Stimulated activated CD4-positive, alpha-beta T cell treated with anti-CD3 and anti-CD28 coated beads, Interleukin-12 subunit alpha, Interleukin-12 subunit beta, amount 100 ng/mL, for 24 hours (primary cell): ENCODE measurements around the gene PTAR1.
"Not testable (repeated sequence)": the region's sequence is repeated elsewhere in the genome, so short reads cannot be mapped to it uniquely, and the experiment has no call there.

ENCODE experiments used
- DNase-seq, 2 experiments: peaks; one replicate each; pipeline ENCODE4 v3.0.0-alpha.2; 2020; ENCODE audit warnings: low read depth in 2 of 2

PTAR1 gene

DNA sequence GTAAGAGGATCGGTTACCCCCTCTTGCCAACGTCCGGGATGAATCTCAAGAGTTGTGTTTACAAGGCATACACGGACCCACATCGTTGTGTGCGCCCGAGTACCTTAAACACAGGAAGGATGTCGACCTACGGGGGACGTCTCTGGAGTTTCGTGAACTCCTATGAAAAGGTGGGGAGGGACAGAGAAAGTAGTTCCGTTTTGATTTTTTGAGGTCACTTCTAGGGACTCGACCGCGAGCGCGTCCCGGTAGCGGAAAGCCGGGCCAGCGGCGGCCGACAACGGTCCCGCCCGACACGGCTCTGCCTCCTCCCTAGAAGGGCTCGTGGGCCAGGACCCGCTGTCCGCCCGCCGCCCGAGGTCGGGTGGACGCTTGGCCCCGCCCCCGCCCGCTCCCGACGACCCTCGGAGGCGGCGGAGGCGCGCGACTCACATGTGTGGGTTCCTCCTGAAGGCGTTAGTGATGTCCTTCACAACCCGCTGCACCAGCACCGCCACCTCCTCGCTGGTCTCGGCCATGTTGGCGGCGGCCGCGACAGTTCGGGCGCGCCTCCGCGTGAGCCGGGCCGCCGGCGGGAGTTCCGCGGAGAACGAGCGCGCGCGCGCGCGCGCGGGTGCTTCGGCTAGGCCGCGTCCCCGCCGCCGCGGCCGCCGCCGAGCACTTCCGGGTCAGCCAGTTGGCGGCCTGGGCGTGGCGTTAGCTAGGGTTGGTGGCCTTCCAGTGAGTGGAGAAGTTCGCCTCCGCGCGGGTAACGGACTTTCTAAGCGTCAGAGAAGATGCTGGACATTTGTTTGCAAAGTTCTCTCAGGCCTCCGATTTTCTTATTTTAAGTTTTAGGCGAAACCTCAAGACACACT lies at the start of gene PTAR1:
Gene PTAR1, minus strand, starts transcription at position 591 of the 857 bp plus-strand sequence. Its CDS starts 73 bp downstream, at position 518.
- peak; percentile 83 to 84 for DNase-seq

GRCh38 chr9:69809304-69809863 lies 49.6 kb upstream of the PTAR1 start:
- DNase-seq: no peak

GRCh38 chr9:69806627-69807026 lies 46.8 kb upstream of the PTAR1 start:
- DNase-seq: no peak

DNA sequence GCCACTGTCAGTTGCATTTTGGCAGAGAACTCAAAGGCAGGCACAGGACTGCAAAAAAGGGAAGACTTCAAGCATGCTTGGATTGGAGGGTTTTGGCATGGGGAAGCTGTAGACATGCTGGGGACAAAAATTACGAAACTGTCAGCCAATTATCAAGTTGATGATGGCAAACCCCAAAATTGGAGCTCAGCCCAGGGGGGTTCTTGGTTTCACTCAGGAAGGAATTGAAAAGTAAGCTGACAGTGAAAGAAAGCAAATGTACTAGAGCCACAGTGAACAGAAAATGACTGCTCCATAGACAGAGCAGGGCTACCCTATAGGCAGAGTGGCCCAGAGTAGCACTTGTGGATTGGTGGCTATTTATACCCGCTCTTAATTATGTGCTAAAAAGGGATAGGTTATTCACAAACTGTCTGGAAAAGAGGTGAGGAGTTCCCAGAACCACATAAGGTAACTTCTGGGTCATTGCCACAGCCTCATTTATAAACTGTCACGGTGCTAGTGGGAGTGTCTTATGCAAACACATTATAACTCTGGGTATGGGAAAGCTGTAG lies 46.2 kb upstream of the PTAR1 start:
- DNase-seq: no peak

GRCh38 chr9:69801989-69802388 lies 42.2 kb upstream of the PTAR1 start:
- no peak for DNase-seq

GRCh38 chr9:69800027-69800426 lies 40.2 kb upstream of the PTAR1 start:
- DNase-seq: not testable (repeated sequence)

GRCh38 chr9:69799521-69799920 lies 39.7 kb upstream of the PTAR1 start:
- not testable (repeated sequence) for DNase-seq

DNA sequence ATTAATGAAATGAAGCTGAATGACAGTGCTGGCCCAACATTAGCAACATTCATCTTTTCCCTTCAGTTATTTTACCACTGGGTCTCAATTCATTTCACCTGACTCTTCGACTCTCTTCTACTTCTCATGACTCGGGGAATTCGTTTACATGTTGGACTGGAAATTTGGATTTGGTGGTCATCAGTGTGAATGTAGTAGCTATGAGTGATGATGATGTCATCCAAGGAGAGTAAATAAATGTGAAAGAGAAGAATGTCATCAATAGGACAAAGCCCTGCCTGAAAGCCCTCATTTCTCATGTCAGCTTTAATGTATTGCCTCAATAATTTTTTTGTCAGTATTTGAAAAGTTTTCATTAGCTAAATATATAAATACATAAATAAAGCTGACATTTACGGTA lies 38.9 kb upstream of the PTAR1 start:
- no peak for DNase-seq

GRCh38 chr9:69797675-69798074 lies 37.9 kb upstream of the PTAR1 start:
- DNase-seq: no peak

DNA sequence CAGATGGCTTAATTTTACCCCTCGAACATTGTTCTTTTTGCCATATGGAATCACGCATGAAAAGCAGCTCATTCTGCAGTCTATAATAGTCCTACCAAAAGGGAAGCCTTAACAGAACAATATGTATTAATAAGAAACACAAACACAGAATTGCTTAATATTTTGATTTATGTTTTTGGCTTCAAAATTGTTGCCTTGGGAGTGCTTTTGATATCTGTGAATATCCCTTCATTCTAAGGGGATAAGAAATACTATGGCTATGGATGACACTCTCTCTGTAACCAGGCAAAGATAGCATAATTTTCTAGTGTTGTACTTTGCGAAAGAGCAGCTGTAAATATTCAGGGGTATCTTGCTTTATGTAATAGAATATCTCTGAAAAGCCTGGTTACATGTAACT lies 34.5 kb upstream of the PTAR1 start:
- no peak for DNase-seq

- no peak for DNase-seq
Measured at GRCh38 chr9:69785757-69786156, 25.9 kb upstream of the PTAR1 start.

GRCh38 chr9:69773258-69773657 lies 13.4 kb upstream of the PTAR1 start:
- no peak for DNase-seq

GRCh38 chr9:69771775-69772418 lies 12.1 kb upstream of the PTAR1 start:
- DNase-seq: no peak

DNA sequence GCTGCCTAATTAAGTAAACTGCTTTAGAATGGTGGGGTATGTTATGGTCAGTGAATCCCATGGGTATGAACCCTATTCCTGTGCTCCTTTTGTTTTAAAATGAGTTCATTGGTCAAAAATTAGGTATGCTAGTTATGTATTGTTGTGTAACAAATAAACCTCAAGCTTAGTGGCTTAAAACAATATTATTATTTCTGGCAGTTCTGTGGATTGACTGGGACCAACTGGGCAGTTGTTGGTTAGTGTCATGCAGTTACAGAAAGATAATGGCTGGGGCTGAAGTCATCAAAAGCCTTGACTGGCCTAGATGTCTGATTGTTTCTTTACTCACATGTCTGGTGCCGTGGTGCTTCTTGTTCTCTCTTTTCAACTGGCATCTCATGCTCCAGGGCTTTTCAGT lies 8.9 kb upstream of the PTAR1 start:
- no peak for DNase-seq

GRCh38 chr9:69768101-69768500 lies 8.3 kb upstream of the PTAR1 start:
- no peak for DNase-seq

DNA sequence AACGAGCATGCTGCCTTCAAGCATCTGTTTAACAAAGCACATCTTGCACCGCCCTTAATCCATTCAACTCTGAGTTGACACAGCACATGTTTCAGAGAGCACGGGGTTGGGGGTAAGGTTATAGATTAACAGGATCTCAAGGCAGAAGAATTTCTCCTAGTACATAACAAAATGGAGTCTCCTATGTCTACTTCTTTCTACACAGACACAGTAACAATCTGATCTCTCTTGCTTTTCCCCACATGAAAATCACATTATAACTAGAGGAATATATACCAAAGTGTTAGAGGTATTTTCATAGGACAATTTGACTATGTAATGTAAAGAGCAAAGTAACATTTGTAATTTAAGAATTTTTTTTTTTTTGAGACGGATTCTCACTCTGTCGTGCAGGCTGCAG lies 4.1 kb upstream of the PTAR1 start:
- DNase-seq: not testable (repeated sequence)

- no peak for DNase-seq
Measured at GRCh38 chr9:69762527-69762926, 2.7 kb upstream of the PTAR1 start.

DNA sequence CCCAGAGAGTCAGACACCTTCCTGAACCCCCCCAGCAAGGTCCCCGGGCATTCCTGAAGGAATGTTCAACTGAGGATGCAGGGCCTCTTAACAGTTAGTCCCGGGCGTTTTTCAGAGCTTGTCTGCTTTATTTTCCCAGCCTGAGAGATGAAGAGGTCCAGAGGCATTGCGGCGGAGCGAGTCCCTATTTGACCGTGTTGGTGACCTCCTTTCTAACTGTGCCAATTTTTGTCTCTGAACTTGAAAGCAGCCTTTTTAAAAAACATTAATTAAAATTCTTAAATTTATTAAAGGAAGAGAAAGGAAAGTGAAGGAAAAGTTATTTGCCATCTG lies 433 bp upstream of the PTAR1 start:
- DNase-seq: no peak

DNA sequence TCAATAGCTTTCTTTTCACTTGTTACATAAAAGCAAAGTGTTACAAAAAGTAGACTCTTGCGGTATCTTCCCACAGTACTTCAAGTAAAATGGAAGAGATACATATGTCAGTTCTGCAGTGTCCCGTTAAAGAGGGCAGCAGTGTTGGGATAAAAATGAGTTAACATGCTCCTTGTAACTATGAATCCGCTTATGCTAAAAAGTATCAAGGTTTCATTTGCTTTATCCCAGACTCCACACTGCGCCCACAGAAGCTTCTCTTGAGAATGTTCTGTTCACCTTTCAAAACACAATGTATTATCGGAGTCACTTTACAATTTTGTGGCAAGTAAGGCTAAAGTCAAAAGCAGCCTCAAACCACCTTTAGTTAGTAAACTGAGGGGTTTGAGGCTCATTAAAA lies 790 bp downstream of the PTAR1 start:
- no peak for DNase-seq

DNA sequence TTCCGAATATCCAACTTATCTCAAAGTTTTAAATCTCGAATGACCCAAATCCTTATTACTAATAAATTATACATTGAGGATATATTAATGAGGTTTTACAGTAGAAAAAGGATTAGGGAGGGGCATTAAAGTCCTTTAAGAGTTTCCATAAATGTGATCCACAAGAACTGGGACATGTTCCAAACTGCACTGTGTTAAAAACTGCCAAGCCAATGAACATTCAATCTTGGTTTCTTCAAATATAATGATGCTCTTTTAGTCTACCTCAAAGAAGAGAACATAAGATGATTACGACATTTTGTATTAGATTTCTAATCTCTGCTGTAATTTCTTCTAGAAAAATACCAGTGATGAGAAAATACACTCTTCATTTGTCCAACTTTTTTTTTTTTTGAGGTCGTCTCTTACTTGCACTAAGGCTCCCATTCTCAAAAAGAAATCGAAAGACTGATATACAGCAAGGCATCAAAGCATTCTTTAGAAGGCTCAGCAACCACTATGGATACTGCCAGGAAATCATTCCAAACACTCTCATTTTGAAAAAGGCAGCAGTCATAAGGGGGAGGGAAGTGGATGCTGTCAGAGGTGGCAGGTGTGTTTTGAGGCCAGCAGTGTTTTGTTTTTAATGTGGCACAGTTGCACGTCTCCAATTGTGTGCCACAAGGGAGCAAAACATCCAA lies 1.7 kb downstream of the PTAR1 start:
- DNase-seq: no peak

GRCh38 chr9:69755205-69755604 lies 4.6 kb downstream of the PTAR1 start:
- DNase-seq: no peak

DNA sequence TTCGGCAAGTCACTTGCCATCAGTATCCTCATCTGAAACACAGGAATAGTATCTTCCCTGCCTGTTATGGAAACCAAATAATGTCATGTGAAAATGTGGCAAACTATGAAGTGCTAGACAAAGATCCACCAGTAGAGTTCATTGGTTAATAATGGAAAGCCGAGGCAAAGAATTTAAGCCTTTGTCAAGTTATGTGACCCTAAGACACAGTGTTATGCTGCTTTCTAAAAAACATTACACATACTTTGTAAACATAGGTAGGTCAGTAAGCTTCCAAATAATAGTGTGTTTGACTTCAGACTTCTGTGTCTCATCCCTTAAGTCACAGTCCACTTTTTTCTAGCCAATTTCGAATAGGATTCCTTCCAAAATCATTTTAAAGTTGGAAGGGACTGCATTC lies 6.0 kb downstream of the PTAR1 start:
- DNase-seq: no peak
